Dermis microvascular lymphatic vessel endothelial cell (primary cell): ENCODE measurements around the gene CDC40. TPM values are rescaled to one million over a fixed set of nuclear protein-coding genes. Genes with fewer than 3 reads are reported as not detected.

Source experiments
- DNase-seq, 2 donors: peaks; one replicate each; pipeline versions ENCODE4 v3.0.0 to v3.0.0-alpha.2; 2010; ENCODE audit warnings: low read depth in 2 of 2
- total RNA-seq: library from RNA; depleted of rRNA; stranded (reverse); fragments of >200 nt; gene quantifications from 2 replicates; pipeline ENCODE4 v1.2.1, GENCODE V29; 2014

The CDC40 gene
- 13.0 and 15.6 TPM in 2 replicates for total RNA-seq

GRCh38 chr6:110180228-110181008 lies at the start of gene CDC40:
TSS of gene CDC40 (plus strand) at chr6:110180427. CDS start at chr6:110180445, 18 bp downstream.
- DNase-seq = no peak

GRCh38 chr6:110137924-110138887 lies 42.0 kb upstream of the CDC40 start:
- DNase-seq = no peak

GRCh38 chr6:110139052-110139451 lies 41.2 kb upstream of the CDC40 start:
- DNase-seq = no peak

GRCh38 chr6:110140650-110141049 lies 39.6 kb upstream of the CDC40 start:
- peak in 1 of 2 donors; percentile 31 for DNase-seq

- no peak for DNase-seq
Measured at GRCh38 chr6:110147870-110148269, 32.4 kb upstream of the CDC40 start.

GRCh38 chr6:110158479-110158878 lies 21.7 kb upstream of the CDC40 start:
- DNase-seq = no peak

GRCh38 chr6:110170081-110170480 lies 10.1 kb upstream of the CDC40 start:
- DNase-seq = no peak

- no peak for DNase-seq
Measured at GRCh38 chr6:110173506-110174132, 6.6 kb upstream of the CDC40 start.

GRCh38 chr6:110178626-110179405 lies 1.4 kb upstream of the CDC40 start:
- peak; percentile 56 to 75 for DNase-seq

GRCh38 chr6:110179406-110180227 lies 610 bp upstream of the CDC40 start, which contains the start of gene WASF1:
TSS of gene WASF1 (minus strand) at chr6:110179670. CDS start at chr6:110127601, 52,069 bp downstream.
- peak; percentile 96 to 99 for DNase-seq

- DNase-seq = peak in 1 of 2 donors; percentile 28
Measured at GRCh38 chr6:110181131-110182030, 1.2 kb downstream of the CDC40 start.

- no peak for DNase-seq
Measured at GRCh38 chr6:110183292-110183885, 3.2 kb downstream of the CDC40 start.

GRCh38 chr6:110185879-110186278 lies 5.7 kb downstream of the CDC40 start:
- DNase-seq = no peak

- no peak for DNase-seq
Measured at GRCh38 chr6:110188791-110189190, 8.6 kb downstream of the CDC40 start.

GRCh38 chr6:110190726-110191125 lies 10.5 kb downstream of the CDC40 start:
- no peak for DNase-seq

GRCh38 chr6:110191477-110191876 lies 11.2 kb downstream of the CDC40 start:
- peak in 1 of 2 donors; percentile 31 for DNase-seq

GRCh38 chr6:110195639-110196038 lies 15.4 kb downstream of the CDC40 start:
- DNase-seq = no peak

GRCh38 chr6:110196874-110197273 lies 16.6 kb downstream of the CDC40 start:
- DNase-seq = no peak

- DNase-seq = no peak
Measured at GRCh38 chr6:110198561-110198960, 18.3 kb downstream of the CDC40 start.
